ENCODE data around the gene CAB39. TPM values are rescaled to one million over a fixed set of nuclear protein-coding genes. Genes with fewer than 3 reads are reported as not detected.

The CAB39 gene
- polyA plus RNA-seq, 1 of the 3 experiments (the other 2 are of a cell fraction) = 15.7 TPM

GRCh38 chr2:230676546-230676945 lies 36.1 kb upstream of the CAB39 start (continued):
- no peak for TF ChIP-seq IRF3 (IDR thresholded peaks at IDR 0.05; ENCODE audit: low read depth, low read length)
- TF ChIP-seq USF1 (IDR thresholded peaks at IDR 0.05; ENCODE audit: borderline replicate concordance, low read depth) = no peak
- TF ChIP-seq TAF1 (IDR thresholded peaks at IDR 0.05; ENCODE audit: borderline replicate concordance, low read depth, low read length) = no peak

GRCh38 chr2:230677201-230677946 lies 35.3 kb upstream of the CAB39 start:
- DNase-seq = no peak
- Histone ChIP-seq H3K4me2 (no peak overlapping the region), H3K9me2 (no peaks in the 10 kb centered on the region), H3K36me3 (replicated peaks in 1 of 2; ENCODE audit: control insufficient read depth in 1 of 2, insufficient read depth in 2 of 2, low read length in 1 of 2) (no peaks in the 10 kb centered on the region), H3K27me3 (ENCODE audit: insufficient read depth) (no peaks in the 10 kb centered on the region), H4K20me1 (ENCODE audit: insufficient read depth) (no peaks in the 10 kb centered on the region), H3K9ac (no peak overlapping the region), H3K9me3 (no peaks in the 10 kb centered on the region), H3K4me3 (ENCODE audit: low read depth in 2 of 2, low read length in 1 of 2) (no peak overlapping the region), H3K27ac (ENCODE audit: low read depth in 2 of 2, low read length in 1 of 2) (no peak overlapping the region), H3K79me2 (ENCODE audit: insufficient read depth) (no peaks in the 10 kb centered on the region), H2AFZ (ENCODE audit: low read depth) (no peak overlapping the region), H3K4me1 (ENCODE audit: control insufficient read depth in 1 of 2, insufficient read depth in 2 of 2, low read depth in 1 of 2, low read length in 1 of 2) (no peaks in the 10 kb centered on the region), H3F3A (replicated peaks; ENCODE audit: insufficient read depth) (no peaks in the 10 kb centered on the region)
- 76% methylated on average over 5 of the region's 5 CpGs for WGBS (ENCODE audit: low lambda C conversion rate)
- TF ChIP-seq REST (IDR thresholded peaks at IDR 0.05; ENCODE audit: low read depth, low read length) (no peak), TCF12 (IDR thresholded peaks at IDR 0.05) (no peak), TEAD4 (IDR thresholded peaks at IDR 0.05; ENCODE audit: borderline replicate concordance, insufficient read depth) (no peak), GATA2 (CRISPR knock-in tag; IDR thresholded peaks at IDR 0.05) (no peak), NFIC (IDR thresholded peaks at IDR 0.05; ENCODE audit: borderline replicate concordance) (no peak), RCOR1 (IDR thresholded peaks at IDR 0.05; ENCODE audit: low read length) (no peak), TAF1 (IDR thresholded peaks at IDR 0.05; ENCODE audit: borderline replicate concordance, low read depth, low read length) (no peak), GABPA (IDR thresholded peaks at IDR 0.05; ENCODE audit: low read depth) (no peak), USF1 (IDR thresholded peaks at IDR 0.05; ENCODE audit: borderline replicate concordance, low read depth) (no peak), RXRA (IDR thresholded peaks at IDR 0.05; ENCODE audit: borderline replicate concordance, low read depth) (no peak), YY1 (IDR thresholded peaks at IDR 0.05; ENCODE audit: low read depth) (no peak), FOSL2 (IDR thresholded peaks at IDR 0.05; ENCODE audit: borderline replicate concordance, low read depth) (no peak), JUND (IDR thresholded peaks at IDR 0.05) (no peak)
- ChIA-PET CTCF (interaction anchor here (1.2 kb wide), 1 partner anchor 121 kb away, joined by 4 read pairs; no protein-coding TSS in a partner anchor), POLR2A (no interaction called here)

Data from SK-N-SH (cell line).